ENCODE data around the gene PTPRF.
A peak's percentile ranks its signal among the peaks of the same experiment; 100 is the strongest.

- TF ChIP-seq, protein P1, sequence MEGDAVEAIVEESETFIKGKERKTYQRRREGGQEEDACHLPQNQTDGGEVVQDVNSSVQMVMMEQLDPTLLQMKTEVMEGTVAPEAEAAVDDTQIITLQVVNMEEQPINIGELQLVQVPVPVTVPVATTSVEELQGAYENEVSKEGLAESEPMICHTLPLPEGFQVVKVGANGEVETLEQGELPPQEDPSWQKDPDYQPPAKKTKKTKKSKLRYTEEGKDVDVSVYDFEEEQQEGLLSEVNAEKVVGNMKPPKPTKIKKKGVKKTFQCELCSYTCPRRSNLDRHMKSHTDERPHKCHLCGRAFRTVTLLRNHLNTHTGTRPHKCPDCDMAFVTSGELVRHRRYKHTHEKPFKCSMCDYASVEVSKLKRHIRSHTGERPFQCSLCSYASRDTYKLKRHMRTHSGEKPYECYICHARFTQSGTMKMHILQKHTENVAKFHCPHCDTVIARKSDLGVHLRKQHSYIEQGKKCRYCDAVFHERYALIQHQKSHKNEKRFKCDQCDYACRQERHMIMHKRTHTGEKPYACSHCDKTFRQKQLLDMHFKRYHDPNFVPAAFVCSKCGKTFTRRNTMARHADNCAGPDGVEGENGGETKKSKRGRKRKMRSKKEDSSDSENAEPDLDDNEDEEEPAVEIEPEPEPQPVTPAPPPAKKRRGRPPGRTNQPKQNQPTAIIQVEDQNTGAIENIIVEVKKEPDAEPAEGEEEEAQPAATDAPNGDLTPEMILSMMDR (IDR thresholded peaks at IDR 0.05): no peak
- TF ChIP-seq POLR2AphosphoS5 (IDR thresholded peaks at IDR 0.05): peak; percentile 77
These were observed 5.6 kb downstream of the PTPRF start for GRCh38 chr1:43536196-43536863.
